ENCODE results near the gene ITGA5.
A peak's percentile ranks its signal among the peaks of the same experiment; 100 is the strongest.

Gene ITGA5

GRCh38 chr12:54417712-54418440 is 1.2 kb downstream of the ITGA5 start:
- peak overlapping the region; percentile 87 for H3K4me3 ChIP-seq (ENCODE audit: low read depth, low read length)
- peak; percentile 62 for DNase-seq (ENCODE audit: low read depth)
- TF ChIP-seq, protein P1, sequence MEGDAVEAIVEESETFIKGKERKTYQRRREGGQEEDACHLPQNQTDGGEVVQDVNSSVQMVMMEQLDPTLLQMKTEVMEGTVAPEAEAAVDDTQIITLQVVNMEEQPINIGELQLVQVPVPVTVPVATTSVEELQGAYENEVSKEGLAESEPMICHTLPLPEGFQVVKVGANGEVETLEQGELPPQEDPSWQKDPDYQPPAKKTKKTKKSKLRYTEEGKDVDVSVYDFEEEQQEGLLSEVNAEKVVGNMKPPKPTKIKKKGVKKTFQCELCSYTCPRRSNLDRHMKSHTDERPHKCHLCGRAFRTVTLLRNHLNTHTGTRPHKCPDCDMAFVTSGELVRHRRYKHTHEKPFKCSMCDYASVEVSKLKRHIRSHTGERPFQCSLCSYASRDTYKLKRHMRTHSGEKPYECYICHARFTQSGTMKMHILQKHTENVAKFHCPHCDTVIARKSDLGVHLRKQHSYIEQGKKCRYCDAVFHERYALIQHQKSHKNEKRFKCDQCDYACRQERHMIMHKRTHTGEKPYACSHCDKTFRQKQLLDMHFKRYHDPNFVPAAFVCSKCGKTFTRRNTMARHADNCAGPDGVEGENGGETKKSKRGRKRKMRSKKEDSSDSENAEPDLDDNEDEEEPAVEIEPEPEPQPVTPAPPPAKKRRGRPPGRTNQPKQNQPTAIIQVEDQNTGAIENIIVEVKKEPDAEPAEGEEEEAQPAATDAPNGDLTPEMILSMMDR (IDR thresholded peaks at IDR 0.05; ENCODE audit: low read depth, low read length), result no peak
- TF ChIP-seq MYC (IDR thresholded peaks at IDR 0.05; ENCODE audit: low read depth, low read length), result no peak

DNA sequence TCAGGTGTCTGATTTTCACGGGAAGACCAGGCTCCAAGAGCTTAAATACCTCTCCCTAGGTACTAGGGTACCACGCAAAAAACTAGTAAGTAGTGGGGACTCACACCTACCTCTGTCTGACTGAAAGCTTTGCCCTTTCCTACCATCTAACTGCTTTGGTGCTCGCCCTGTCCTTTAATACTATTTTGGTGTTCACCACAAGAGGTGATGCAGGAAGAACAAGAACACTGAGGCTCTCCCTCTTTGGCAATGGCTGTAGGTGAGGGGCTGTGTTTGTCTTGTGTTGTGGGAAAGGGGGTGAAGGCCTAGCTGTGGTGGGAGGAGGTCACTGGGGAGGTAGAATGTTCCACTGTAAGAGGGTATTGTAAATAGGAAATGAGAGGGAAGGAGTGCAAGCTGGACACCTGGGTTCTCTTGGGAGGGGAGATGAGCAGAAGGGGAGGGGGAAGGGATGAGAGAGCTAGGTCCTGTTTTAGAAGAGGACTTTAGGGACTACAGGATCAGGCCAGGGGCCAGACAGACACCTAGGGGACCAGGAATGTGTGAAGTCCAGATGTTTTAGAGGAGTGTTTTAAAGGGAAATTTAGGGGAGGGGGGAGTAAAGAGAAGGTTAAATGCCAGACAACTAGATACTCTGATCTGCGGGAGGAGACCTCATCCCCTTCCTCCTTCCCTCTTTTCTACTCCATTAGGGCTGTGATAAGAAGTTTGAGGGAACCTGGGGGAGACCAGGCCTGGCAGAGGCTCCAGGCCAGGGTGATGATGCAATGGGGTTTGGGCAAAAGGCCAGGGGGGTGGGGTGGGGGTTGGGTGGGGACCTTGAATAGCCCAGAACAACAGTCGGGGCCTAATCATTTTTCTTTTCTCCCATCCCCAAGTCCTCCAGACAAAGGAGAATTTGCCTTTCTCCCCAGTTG is 2.1 kb downstream of the ITGA5 start:
- DNase-seq (ENCODE audit: low read depth), result peak; percentile 86
- TF ChIP-seq, protein P2, sequence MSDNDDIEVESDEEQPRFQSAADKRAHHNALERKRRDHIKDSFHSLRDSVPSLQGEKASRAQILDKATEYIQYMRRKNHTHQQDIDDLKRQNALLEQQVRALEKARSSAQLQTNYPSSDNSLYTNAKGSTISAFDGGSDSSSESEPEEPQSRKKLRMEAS (IDR thresholded peaks at IDR 0.05; ENCODE audit: low read depth, low read length), result no peak
- TF ChIP-seq MYC (IDR thresholded peaks at IDR 0.05; ENCODE audit: low read depth, low read length), result no peak
- TF ChIP-seq, protein P1 (IDR thresholded peaks at IDR 0.05; ENCODE audit: low read depth, low read length), result no peak
- H3K4me3 ChIP-seq (ENCODE audit: low read depth, low read length), result peak overlapping the region; percentile 87

GRCh38 chr12:54415221-54415929 is 3.7 kb downstream of the ITGA5 start:
- TF ChIP-seq, protein P1 (IDR thresholded peaks at IDR 0.05; ENCODE audit: low read depth, low read length), result peak; percentile 35
- TF ChIP-seq POLR2A (IDR thresholded peaks at IDR 0.05; ENCODE audit: extremely low read depth, insufficient read length), result no peak
- peak; percentile 81 for TF ChIP-seq MYC (IDR thresholded peaks at IDR 0.05; ENCODE audit: low read depth, low read length)
- TF ChIP-seq, protein P2 (IDR thresholded peaks at IDR 0.05; ENCODE audit: low read depth, low read length), result peak; percentile 79
- DNase-seq (ENCODE audit: low read depth), result peak; percentile 72
- peak overlapping the region; percentile 87 for H3K4me3 ChIP-seq (ENCODE audit: low read depth, low read length)

- H3K4me3 ChIP-seq (ENCODE audit: low read depth, low read length), result peak overlapping the region; percentile 62
- TF ChIP-seq POLR2A (IDR thresholded peaks at IDR 0.05; ENCODE audit: extremely low read depth, insufficient read length) (peak; percentile 28), MYC (IDR thresholded peaks at IDR 0.05; ENCODE audit: low read depth, low read length) (peak; percentile 60)
- TF ChIP-seq, protein P2 (IDR thresholded peaks at IDR 0.05; ENCODE audit: low read depth, low read length), result peak; percentile 57; the same call in 1 of the 2 replicates
- TF ChIP-seq, protein P1 (IDR thresholded peaks at IDR 0.05; ENCODE audit: low read depth, low read length), result no peak
- peak; percentile 94 for DNase-seq (ENCODE audit: low read depth)
These were observed 5.5 kb downstream of the ITGA5 start for GRCh38 chr12:54413284-54414190.

DNA sequence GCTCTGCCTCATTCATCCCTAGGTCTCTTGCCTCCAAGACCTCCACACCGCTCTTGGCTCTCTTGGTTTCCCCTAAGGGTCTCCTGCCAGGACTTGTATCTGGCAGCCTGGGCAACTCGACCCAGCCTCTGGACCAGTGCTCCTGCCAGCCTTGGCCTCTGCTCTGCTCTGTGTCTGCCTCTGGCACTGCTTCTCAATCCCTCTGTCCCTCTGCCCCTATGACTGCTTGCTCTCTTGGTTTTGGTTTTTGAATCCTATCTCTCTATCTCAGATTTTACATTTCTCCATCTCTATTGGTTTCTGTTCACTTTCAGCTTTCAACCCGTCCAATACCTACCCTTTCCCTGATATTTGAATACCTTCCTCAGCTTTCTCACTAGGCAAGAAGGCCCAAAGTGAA is 6.3 kb downstream of the ITGA5 start:
- TF ChIP-seq POLR2A (IDR thresholded peaks at IDR 0.05; ENCODE audit: extremely low read depth, insufficient read length) (no peak), MYC (IDR thresholded peaks at IDR 0.05; ENCODE audit: low read depth, low read length) (no peak)
- TF ChIP-seq, protein P2 (IDR thresholded peaks at IDR 0.05; ENCODE audit: low read depth, low read length), result no peak
- TF ChIP-seq, protein P1 (IDR thresholded peaks at IDR 0.05; ENCODE audit: low read depth, low read length), result no peak
- peak overlapping the region; percentile 62 for H3K4me3 ChIP-seq (ENCODE audit: low read depth, low read length)
- no peak for DNase-seq (ENCODE audit: low read depth)

All from NB4 (cell line).